H1 (cell line): ENCODE measurements around the gene UNC5B. TPM values are rescaled to one million over a fixed set of nuclear protein-coding genes. Genes with fewer than 3 reads are reported as not detected.

ENCODE experiments used
- CTCF ChIA-PET: fragments of 300-600 bp; sonication (Branson Sonifier 250); formaldehyde crosslinking; loops from one replicate; lab custom pipeline; 2021; ENCODE audit not compliant: partially characterized antibody; lab: Charles Lee
- POLR2A ChIA-PET: fragments of 300-600 bp; sonication (Branson Sonifier 250); formaldehyde crosslinking; loops from one replicate; lab custom pipeline; 2021; ENCODE audit warnings: inconsistent platforms; ENCODE audit not compliant: partially characterized antibody; lab: Charles Lee
- DNase-seq, 2 experiments: peaks; one replicate each; pipeline versions ENCODE4 v3.0.0 to v3.0.0-alpha.2; 2010 to 2022; ENCODE audit warnings: low spot score in 2 of 2, low read depth in 1 of 2, mixed read lengths in 1 of 2
- FAIRE-seq: peaks from 2 replicates; lab custom pipeline; 2011; peaks lifted over from hg19 to GRCh38; lab: Jason Lieb, UNC
- H2AFZ ChIP-seq: 2 replicates; pipeline ENCODE4 v1.8.1; 2012; ENCODE audit warnings: low read length, inconsistent platforms
- H2AK5ac ChIP-seq: 2 replicates; pipeline ENCODE4 v1.6.1; 2013; ENCODE audit warnings: low read depth, low read length
- H2BK120ac ChIP-seq: replicated peaks from 2 replicates; pipeline ENCODE3; 2013; ENCODE audit warnings: low read depth, low read length, inconsistent platforms
- H2BK12ac ChIP-seq: 2 replicates; pipeline ENCODE4 v1.6.1; 2013; ENCODE audit warnings: low read depth, low read length
- H2BK15ac ChIP-seq: 2 replicates; pipeline ENCODE4 v1.6.1; 2013; ENCODE audit warnings: low read length
- H2BK20ac ChIP-seq: 2 replicates; pipeline ENCODE4 v1.6.1; 2013; ENCODE audit warnings: low read length
- H2BK5ac ChIP-seq: 2 replicates; pipeline ENCODE4 v1.6.1; 2013; ENCODE audit warnings: low read depth, low read length
- H3K14ac ChIP-seq: 2 replicates; pipeline ENCODE4 v1.6.1; 2013; ENCODE audit warnings: inconsistent platforms; ENCODE audit not compliant: insufficient read length
- H3K18ac ChIP-seq: 2 replicates; pipeline ENCODE4 v1.6.1; 2013; ENCODE audit warnings: low read length; ENCODE audit errors: extremely low read depth
- H3K23ac ChIP-seq: 2 replicates; pipeline ENCODE4 v1.6.1; 2013; ENCODE audit warnings: inconsistent platforms; ENCODE audit not compliant: insufficient read length
- H3K23me2 ChIP-seq: 2 replicates; pipeline ENCODE4 v1.6.1; 2013; ENCODE audit warnings: low read depth, low read length
- H3K27ac ChIP-seq: 2 replicates; pipeline ENCODE4 v1.6.1; 2011; ENCODE audit warnings: low read depth, low read length, inconsistent platforms
- H3K27me3 ChIP-seq, 4 experiments: replicated peaks in 1 of 4; 1 replicate in 1 of 4; 2 replicates in 3 of 4; pipeline versions ENCODE4 v1.6.1 to v1.8.1; 2011 to 2013; ENCODE audit warnings: low read length in 3 of 4, mild to moderate bottlenecking in 3 of 4, inconsistent platforms in 2 of 4, mixed read lengths in 2 of 4, moderate library complexity in 1 of 4; ENCODE audit not compliant: control insufficient read depth in 3 of 4, insufficient read depth in 3 of 4; ENCODE audit errors: extremely low read depth in 1 of 4
- H3K36me3 ChIP-seq, 4 experiments: 2 replicates each; pipeline versions ENCODE4 v1.6.1 to v1.8.1; 2011 to 2013; ENCODE audit warnings: mild to moderate bottlenecking in 4 of 4, low read length in 3 of 4, moderate library complexity in 2 of 4, control low read depth in 1 of 4, inconsistent platforms in 1 of 4; ENCODE audit not compliant: insufficient read depth in 4 of 4, control insufficient read depth in 2 of 4
- H3K4ac ChIP-seq: replicated peaks from 2 replicates; pipeline ENCODE3; 2013; ENCODE audit warnings: low read length, low read depth, mixed read lengths, inconsistent platforms; ENCODE audit not compliant: insufficient read length
- H3K4me1 ChIP-seq, 4 experiments: replicated peaks in 1 of 4; 1 replicate in 1 of 4; 2 replicates in 3 of 4; pipeline versions ENCODE4 v1.6.1 to v1.8.1; 2011 to 2013; ENCODE audit warnings: low read length in 3 of 4, inconsistent platforms in 2 of 4, mixed read lengths in 1 of 4; ENCODE audit not compliant: insufficient read depth in 4 of 4, control insufficient read depth in 3 of 4
- H3K4me2 ChIP-seq, 2 experiments: 2 replicates each; pipeline versions ENCODE4 v1.6.1 to v1.8.1; 2011 to 2013; ENCODE audit warnings: low read depth in 2 of 2, low read length in 2 of 2, control low read depth in 1 of 2, inconsistent platforms in 1 of 2, mild to moderate bottlenecking in 1 of 2; ENCODE audit not compliant: insufficient read depth in 1 of 2
- H3K4me3 ChIP-seq, 4 experiments: fragments of 200-600, 300-600 bp in 1 of 4; sonication (generic), shearing (Covaris generic), sonication (Bioruptor Twin) in 1 of 4; 2 replicates each; pipeline versions ENCODE4 v1.5.1 to v1.8.1; 2011 to 2016; ENCODE audit warnings: low read length in 4 of 4, low read depth in 3 of 4, control low read depth in 2 of 4, inconsistent platforms in 2 of 4, mild to moderate bottlenecking in 2 of 4, mixed read lengths in 1 of 4, moderate library complexity in 1 of 4; ENCODE audit not compliant: insufficient read depth in 2 of 4; ENCODE audit errors: extremely low read depth in 1 of 4
- H3K56ac ChIP-seq: replicated peaks from 2 replicates; pipeline ENCODE3; 2013; ENCODE audit warnings: low read depth, mild to moderate bottlenecking, mixed read lengths, low read length, inconsistent platforms; ENCODE audit not compliant: insufficient read length
- H3K79me1 ChIP-seq: 2 replicates; pipeline ENCODE4 v1.6.1; 2013; ENCODE audit warnings: low read depth, low read length, control low read depth
- H3K79me2 ChIP-seq, 2 experiments: 2 replicates each; pipeline versions ENCODE4 v1.6.1 to v1.8.1; 2012 to 2013; ENCODE audit warnings: low read length in 2 of 2, mild to moderate bottlenecking in 2 of 2, inconsistent platforms in 1 of 2; ENCODE audit not compliant: insufficient read depth in 2 of 2, control insufficient read depth in 1 of 2
- H3K9ac ChIP-seq, 4 experiments: replicated peaks in 1 of 4; 1 replicate in 1 of 4; 2 replicates in 3 of 4; pipeline versions ENCODE4 v1.6.1 to v1.8.1; 2011 to 2013; ENCODE audit warnings: low read depth in 3 of 4, low read length in 3 of 4, control low read depth in 2 of 4, mild to moderate bottlenecking in 2 of 4, moderate library complexity in 2 of 4, inconsistent platforms in 1 of 4; ENCODE audit errors: extremely low read depth in 1 of 4
- H3K9me3 ChIP-seq, 2 experiments: 2 replicates each; pipeline versions ENCODE4 v1.6.1 to v1.8.1; 2012 to 2013; ENCODE audit warnings: mild to moderate bottlenecking in 2 of 2, moderate library complexity in 2 of 2, control low read depth in 1 of 2, inconsistent platforms in 1 of 2, low read depth in 1 of 2, low read length in 1 of 2, mixed read lengths in 1 of 2; ENCODE audit not compliant: insufficient read depth in 2 of 2
- H4K20me1 ChIP-seq, 2 experiments: replicated peaks in 1 of 2; 2 replicates each; pipeline versions ENCODE3 to v1.8.1; 2011 to 2013; ENCODE audit warnings: inconsistent platforms in 2 of 2, low read length in 2 of 2, mild to moderate bottlenecking in 1 of 2; ENCODE audit not compliant: insufficient read depth in 2 of 2, control insufficient read depth in 1 of 2
- H4K5ac ChIP-seq: 2 replicates; pipeline ENCODE4 v1.6.1; 2013; ENCODE audit warnings: low read length, low read depth, mixed read lengths, inconsistent platforms; ENCODE audit not compliant: insufficient read length
- H4K8ac ChIP-seq: 2 replicates; pipeline ENCODE4 v1.8.0; 2013; ENCODE audit warnings: mild to moderate bottlenecking, moderate library complexity, low read length, inconsistent platforms; ENCODE audit not compliant: insufficient read depth; ENCODE audit errors: extremely low read depth
- H4K91ac ChIP-seq: replicated peaks from 2 replicates; pipeline ENCODE3; 2013; ENCODE audit warnings: low read length, mixed read lengths, inconsistent platforms; ENCODE audit not compliant: insufficient read length
- CTCF ChIP-seq, 3 experiments: IDR thresholded peaks; 1 replicate in 2 of 3; 2 replicates in 1 of 3; pipeline versions ENCODE4 v1.5.1 to v1.6.1; 2011; ENCODE audit warnings: low read length in 3 of 3, mild to moderate bottlenecking in 3 of 3, inconsistent platforms in 2 of 3, low read depth in 1 of 3, moderate library complexity in 1 of 3; ENCODE audit not compliant: insufficient read depth in 1 of 3; ENCODE audit errors: control extremely low read depth in 1 of 3
- HDAC2 ChIP-seq, 2 experiments: fragments of 300-600 bp in 1 of 2; sonication (generic) in 1 of 2; IDR thresholded peaks; 2 replicates each; pipeline ENCODE4 v1.6.1; 2011 to 2012; ENCODE audit warnings: low read depth in 2 of 2, low read length in 2 of 2, mild to moderate bottlenecking in 2 of 2, moderate library complexity in 2 of 2, borderline replicate concordance in 1 of 2, inconsistent platforms in 1 of 2
- KDM1A ChIP-seq: fragments of 200-600, 300-600 bp; sonication (generic); IDR thresholded peaks from 2 replicates; pipeline ENCODE4 v1.7.1; 2016; ENCODE audit warnings: mild to moderate bottlenecking, low read length, borderline replicate concordance
- NRF1 ChIP-seq: IDR thresholded peaks from 2 replicates; pipeline ENCODE4 v1.6.1; 2011; ENCODE audit warnings: mild to moderate bottlenecking, low read depth, low read length, improper control_type of control experiment
- POLR2AphosphoS5 ChIP-seq: IDR thresholded peaks from 2 replicates; pipeline ENCODE4 v1.6.1; 2011; ENCODE audit warnings: low read depth, low read length
- RAD21 ChIP-seq, 2 experiments: IDR thresholded peaks in 1 of 2; conservative IDR thresholded peaks in 1 of 2; 2 replicates each; pipeline ENCODE4 v1.6.1; 2011; ENCODE audit warnings: low read depth in 2 of 2, low read length in 2 of 2, improper control_type of control experiment in 1 of 2, inconsistent platforms in 1 of 2, mild to moderate bottlenecking in 1 of 2, moderate library complexity in 1 of 2
- SIN3A ChIP-seq, 2 experiments: IDR thresholded peaks in 1 of 2; conservative IDR thresholded peaks in 1 of 2; 2 replicates each; pipeline ENCODE4 v1.6.1; 2011 to 2012; ENCODE audit warnings: low read length in 2 of 2, improper control_type of control experiment in 1 of 2, low read depth in 1 of 2, mild to moderate bottlenecking in 1 of 2
- WGBS, 2 experiments: shearing (Covaris generic) in 1 of 2; methylation state at CpG; one replicate each; pipeline versions ENCODE4 v1.1.6 to v1.1.7; 2013 to 2015; ENCODE audit warnings: low lambda C conversion rate in 2 of 2, mixed read lengths in 2 of 2, inconsistent platforms in 1 of 2, low coverage in 1 of 2, missing lambda C conversion rate in 1 of 2; ENCODE audit not compliant: insufficient replicate concordance in 2 of 2, insufficient coverage in 1 of 2, insufficient read length in 1 of 2; ENCODE audit errors: extremely low coverage in 1 of 2, missing lambda C conversion rate in 1 of 2; 5-methylcytosine and 5-hydroxymethylcytosine counted together
- polyA plus RNA-seq, 7 experiments: library from polyadenylated mRNA; depleted of rRNA in 3 of 7; stranded (reverse) in 5 of 7; unstranded in 2 of 7; fragments of >200 nt in 5 of 7; fragments of 200-250 nt in 2 of 7; gene quantifications; 1 replicate in 5 of 7; 2 replicates in 1 of 7; 4 replicates in 1 of 7; pipeline versions ENCODE4 v1.2.1 to v1.2.3, GENCODE V29; 2011 to 2013; ENCODE audit warnings: missing spikeins in 2 of 7, mixed read lengths in 2 of 7
- total RNA-seq: library from RNA; stranded (reverse); fragmentation: NEBNext Ultra II Directional; extraction: Animal tissue kit (Norgen Biotek cat#: 25700); gene quantifications from 2 replicates; pipeline ENCODE4 v1.2.1, GENCODE V29; 2021

UNC5B gene
- total and polyA plus RNA-seq, 2 of the 8 experiments (the other 6 are each of a cell fraction or from before 2014, with no cell fraction given) = 27.9 to 31.8 TPM

DNA sequence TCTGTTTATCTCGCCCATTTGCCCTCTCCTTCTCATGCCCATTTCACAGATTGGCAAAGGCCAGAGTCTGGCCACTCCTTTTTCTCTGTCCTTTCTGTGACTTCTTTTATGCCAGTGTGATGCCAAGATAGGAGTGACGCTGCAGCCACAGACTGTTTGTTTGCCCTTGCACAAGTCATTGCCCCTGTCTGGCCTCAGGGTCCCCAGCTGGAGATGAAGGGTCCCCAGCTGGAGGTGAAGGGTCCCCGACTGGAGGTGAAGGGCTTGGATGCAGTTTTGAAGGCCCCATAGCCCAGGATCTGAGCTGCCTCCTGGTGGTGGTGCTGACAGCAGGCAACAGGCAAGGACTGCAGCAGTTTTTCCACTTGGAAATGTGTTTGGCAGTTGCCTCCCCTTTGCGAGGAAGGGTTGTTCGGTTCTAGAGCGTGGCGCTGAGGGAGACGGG lies 55.9 kb downstream of the UNC5B start:
- no peak overlapping the region for H3K14ac ChIP-seq
- no peak overlapping the region for H4K5ac ChIP-seq
- no peak overlapping the region for H3K9ac ChIP-seq
- no peaks in the 10 kb centered on the region for H3K27me3 ChIP-seq
- 68% methylated on average over 8 of the region's 8 CpGs; no CpG with 5 or more reads in 1 of the 2 experiments for WGBS, 2 experiments
- no peak for FAIRE-seq
- peak overlapping the region; percentile 99; the same call in 1 of the 2 replicates for H2BK12ac ChIP-seq
- TF ChIP-seq KDM1A = peak; percentile 76; the same call in 1 of the 2 replicates
- no peak for TF ChIP-seq POLR2AphosphoS5
- TF ChIP-seq HDAC2 (IDR thresholded peaks at IDR 0.05; ENCODE audit: borderline replicate concordance in 1 of 2, low read depth in 2 of 2, low read length in 2 of 2) = peak in 1 of 2 experiments; percentile 82; a peak in 1 of 4 replicates
- TF ChIP-seq SIN3A (conservative IDR thresholded peaks at IDR 0.05 in 1 of 2, IDR thresholded peaks at IDR 0.05 in 1 of 2; ENCODE audit: low read depth in 1 of 2, low read length in 2 of 2) = 0 out of 4 replicates have a peak, but pooled peaks of 1 of the 2 experiments have one; percentile 36
- peak; percentile 73 to 85 (median 83) for TF ChIP-seq CTCF (IDR thresholded peaks at IDR 0.05; ENCODE audit: control extremely low read depth in 1 of 3, insufficient read depth in 1 of 3, low read depth in 1 of 3, low read length in 3 of 3)
- TF ChIP-seq RAD21 (IDR thresholded peaks at IDR 0.05 in 1 of 2, conservative IDR thresholded peaks at IDR 0.05 in 1 of 2; ENCODE audit: low read depth in 2 of 2, low read length in 2 of 2) = peak; percentile 55 to 69; a peak in 3 of 4 replicates
- no peak for TF ChIP-seq NRF1
- no peaks in the 10 kb centered on the region; a peak in 1 of 8 replicates for H3K36me3 ChIP-seq
- peaks cover 1 to 2% of the 10 kb centered on the region in 2 experiments for H4K20me1 ChIP-seq
- peak overlapping the region; percentile 95 for H2BK5ac ChIP-seq
- peaks cover 17% of the 10 kb centered on the region for H3K79me1 ChIP-seq
- no peak overlapping the region for H3K56ac ChIP-seq
- H2BK20ac ChIP-seq = 0 out of 2 replicates have a peak overlapping the region, but pooled peaks have one; percentile 88
- H3K9me3 ChIP-seq = no peaks in the 10 kb centered on the region
- 0 out of 2 replicates have a peak, but pooled peaks cover 2% of the 10 kb centered on the region for H3K23me2 ChIP-seq
- peak overlapping the region; percentile 97; the same call in 1 of the 2 replicates for H3K18ac ChIP-seq
- ChIA-PET POLR2A (interaction anchor here (2.6 to 6.8 kb wide), 2 partner anchors 8 to 51 kb away, joined by 6 to 45 read pairs; no protein-coding TSS in a partner anchor), CTCF (interaction anchor here (0.7 to 11.1 kb wide), 11 partner anchors 8 to 390 kb away, joined by 3 to 175 read pairs (median 7); no protein-coding TSS in a partner anchor)
- no peak overlapping the region for H3K4ac ChIP-seq
- H2AFZ ChIP-seq = no peak overlapping the region
- H2BK120ac ChIP-seq = no peak overlapping the region
- H3K27ac ChIP-seq = 0 out of 2 replicates have a peak overlapping the region, but pooled peaks have one; percentile 4
- 0 out of 4 replicates have a peak overlapping the region, but pooled peaks have one; percentile 9 to 81 for H3K4me2 ChIP-seq
- H3K4me1 ChIP-seq = peaks cover 14 to 53% (median 39%) of the 10 kb centered on the region in 4 experiments
- no peak overlapping the region for H4K8ac ChIP-seq
- no peak for DNase-seq
- peaks cover 0 to 23% of the 10 kb centered on the region in 2 experiments; a peak in 2 of 4 replicates for H3K79me2 ChIP-seq
- peak overlapping the region; percentile 75; the same call in 1 of the 2 replicates for H2AK5ac ChIP-seq
- no peak overlapping the region for H3K23ac ChIP-seq
- no peak overlapping the region for H3K4me3 ChIP-seq
- peak overlapping the region; percentile 54 for H4K91ac ChIP-seq
- H2BK15ac ChIP-seq = 0 out of 2 replicates have a peak overlapping the region, but pooled peaks have one; percentile 19
